K562 (cell line): Measurements from ENCODE around the gene ITPA. TPM values are rescaled to one million over a fixed set of nuclear protein-coding genes. Genes with fewer than 3 reads are reported as not detected.

Experiments used
- BDP1 ChIP-seq: IDR thresholded peaks from 3 replicates; pipeline ENCODE4 v1.6.1; 2011; ENCODE audit not compliant: insufficient read length, insufficient read depth
- GATAD2B ChIP-seq: fragments of 450-650 bp; IDR thresholded peaks from 2 replicates; pipeline ENCODE4 v1.6.1; 2017; ENCODE audit warnings: mild to moderate bottlenecking, borderline replicate concordance
- ILK ChIP-seq: fragments of 450-650 bp; IDR thresholded peaks from 2 replicates; pipeline ENCODE4 v1.6.1; 2016; ENCODE audit warnings: missing genetic modification characterization, low read depth, mild to moderate bottlenecking, missing compliant biosample characterization, moderate library complexity, borderline replicate concordance
- KDM4B ChIP-seq, 2 experiments: fragments of 450-650 bp in 1 of 2; sonication (generic) in 1 of 2; IDR thresholded peaks; 2 replicates each; pipeline ENCODE4 v1.6.1; 2016 to 2017; ENCODE audit warnings: borderline replicate concordance in 2 of 2, antibody characterized with exemption in 1 of 2, low read depth in 1 of 2, mild to moderate bottlenecking in 1 of 2
- MYC ChIP-seq, 2 experiments: fragments of 250-450 bp in 1 of 2; sonication (Bioruptor Pico) in 1 of 2; IDR thresholded peaks; 2 replicates each; pipeline versions ENCODE4 v1.5.1 to v1.6.1; 2012 to 2021; ENCODE audit warnings: low read depth in 2 of 2, borderline replicate concordance in 1 of 2, improper control_type of control experiment in 1 of 2, low read length in 1 of 2, mild to moderate bottlenecking in 1 of 2, moderate library complexity in 1 of 2
- NCOA2 ChIP-seq, 2 experiments: fragments of 450-650 bp; IDR thresholded peaks; 2 replicates each; pipeline ENCODE4 v1.6.1; 2018; ENCODE audit warnings: mild to moderate bottlenecking in 2 of 2, moderate library complexity in 1 of 2; ENCODE audit not compliant: partially characterized antibody in 2 of 2
- ZNF696 ChIP-seq: fragments of 250-450 bp; sonication (Bioruptor Pico); conservative IDR thresholded peaks from 2 replicates; pipeline ENCODE4 v1.4.0; 2020; ENCODE audit warnings: mild to moderate bottlenecking, moderate library complexity
- polyA plus RNA-seq, 8 experiments: library from polyadenylated mRNA; depleted of rRNA in 4 of 8; stranded (reverse) in 5 of 8; unstranded in 3 of 8; fragments of >200 nt; fragmentation: Nextera tagmentation in 2 of 8; fragmentation: Illumina TruSeq in 1 of 8; extraction: Ambion mirVana in 2 of 8; extraction: Trizol in 1 of 8; gene quantifications; 2 replicates each; pipeline versions ENCODE4 v1.2.1 to v1.2.3, GENCODE V29; 2011 to 2014; ENCODE audit warnings: inconsistent platforms in 1 of 8, missing spikeins in 1 of 8
- total RNA-seq, 7 experiments: library from RNA; depleted of rRNA in 6 of 7; stranded (reverse); fragments of >200 nt in 6 of 7; fragmentation: Illumina TruSeq in 2 of 7; extraction: Trizol in 2 of 7; gene quantifications; 2 replicates each; pipeline versions ENCODE4 v1.2.1 to v1.2.3, GENCODE V29; 2011 to 2021; ENCODE audit warnings: low replicate concordance in 1 of 7
- TF ChIP-seq, protein P1 (sequence below): sonication (generic); formaldehyde crosslinking; IDR thresholded peaks from 2 replicates; pipeline ENCODE4 v1.8.0; 2023; ENCODE audit warnings: missing genetic modification reagents, mild to moderate bottlenecking, borderline replicate concordance
- TF ChIP-seq, protein P2 (sequence below): fragments of 450-650 bp; formaldehyde crosslinking; IDR thresholded peaks from 2 replicates; pipeline ENCODE4 v1.4.0; 2020; ENCODE audit warnings: mild to moderate bottlenecking
- TF ChIP-seq, protein P3 (sequence below): fragments of 250-450 bp; sonication (Bioruptor Pico); IDR thresholded peaks from 2 replicates; pipeline ENCODE4 v1.5.0; 2020; ENCODE audit warnings: mild to moderate bottlenecking, borderline replicate concordance
- TF ChIP-seq, protein P4 (sequence below): fragments of 150-350 bp; conservative IDR thresholded peaks from 2 replicates; pipeline ENCODE4 v1.6.1; 2014; ENCODE audit warnings: low read length
- TF ChIP-seq, protein P5 (sequence below): fragments of 250-450 bp; sonication (Bioruptor Pico); IDR thresholded peaks from 2 replicates; pipeline ENCODE4 v1.4.0; 2020; ENCODE audit warnings: mild to moderate bottlenecking

Gene ITPA
- total and polyA plus RNA-seq, 9 of the 15 experiments (the other 6 are each of a cell fraction or from before 2014, with no cell fraction given): 5.0 to 79.7 (median 36.7) TPM

DNA sequence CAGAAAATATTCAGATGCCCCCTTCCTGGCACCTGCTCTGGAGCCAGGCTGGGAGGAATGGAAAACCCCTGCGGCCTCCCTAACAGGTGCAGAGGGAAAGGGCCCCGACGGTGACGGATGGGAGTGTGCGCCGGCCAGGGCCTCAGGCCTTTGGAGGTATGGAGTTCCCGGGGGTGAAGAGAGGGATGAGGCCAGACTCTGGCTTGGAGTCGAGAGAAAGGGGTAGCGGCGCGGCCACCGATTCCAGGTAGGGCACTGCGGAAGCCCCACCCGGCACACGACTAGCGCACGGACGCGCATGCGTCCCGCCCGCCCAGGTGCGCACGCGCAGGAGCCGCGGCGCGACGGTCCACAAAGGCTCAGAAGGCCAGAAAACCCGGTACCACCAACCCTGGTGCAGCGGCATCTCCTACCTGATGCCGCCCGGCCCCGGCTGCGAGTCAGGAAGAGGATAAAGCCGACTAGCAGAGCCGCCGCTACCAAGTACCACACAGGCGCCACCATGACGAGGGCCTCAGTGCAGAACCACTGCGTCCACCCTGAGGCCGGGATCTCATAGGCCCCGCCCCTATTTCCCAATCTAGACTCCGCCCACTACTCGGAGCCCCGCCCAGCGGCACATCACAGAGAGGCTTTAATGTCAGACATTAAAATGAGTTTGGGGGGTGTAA, 5.0 kb upstream of the ITPA start, which contains the start of gene DDRGK1 (continued):
- TF ChIP-seq, protein P1, sequence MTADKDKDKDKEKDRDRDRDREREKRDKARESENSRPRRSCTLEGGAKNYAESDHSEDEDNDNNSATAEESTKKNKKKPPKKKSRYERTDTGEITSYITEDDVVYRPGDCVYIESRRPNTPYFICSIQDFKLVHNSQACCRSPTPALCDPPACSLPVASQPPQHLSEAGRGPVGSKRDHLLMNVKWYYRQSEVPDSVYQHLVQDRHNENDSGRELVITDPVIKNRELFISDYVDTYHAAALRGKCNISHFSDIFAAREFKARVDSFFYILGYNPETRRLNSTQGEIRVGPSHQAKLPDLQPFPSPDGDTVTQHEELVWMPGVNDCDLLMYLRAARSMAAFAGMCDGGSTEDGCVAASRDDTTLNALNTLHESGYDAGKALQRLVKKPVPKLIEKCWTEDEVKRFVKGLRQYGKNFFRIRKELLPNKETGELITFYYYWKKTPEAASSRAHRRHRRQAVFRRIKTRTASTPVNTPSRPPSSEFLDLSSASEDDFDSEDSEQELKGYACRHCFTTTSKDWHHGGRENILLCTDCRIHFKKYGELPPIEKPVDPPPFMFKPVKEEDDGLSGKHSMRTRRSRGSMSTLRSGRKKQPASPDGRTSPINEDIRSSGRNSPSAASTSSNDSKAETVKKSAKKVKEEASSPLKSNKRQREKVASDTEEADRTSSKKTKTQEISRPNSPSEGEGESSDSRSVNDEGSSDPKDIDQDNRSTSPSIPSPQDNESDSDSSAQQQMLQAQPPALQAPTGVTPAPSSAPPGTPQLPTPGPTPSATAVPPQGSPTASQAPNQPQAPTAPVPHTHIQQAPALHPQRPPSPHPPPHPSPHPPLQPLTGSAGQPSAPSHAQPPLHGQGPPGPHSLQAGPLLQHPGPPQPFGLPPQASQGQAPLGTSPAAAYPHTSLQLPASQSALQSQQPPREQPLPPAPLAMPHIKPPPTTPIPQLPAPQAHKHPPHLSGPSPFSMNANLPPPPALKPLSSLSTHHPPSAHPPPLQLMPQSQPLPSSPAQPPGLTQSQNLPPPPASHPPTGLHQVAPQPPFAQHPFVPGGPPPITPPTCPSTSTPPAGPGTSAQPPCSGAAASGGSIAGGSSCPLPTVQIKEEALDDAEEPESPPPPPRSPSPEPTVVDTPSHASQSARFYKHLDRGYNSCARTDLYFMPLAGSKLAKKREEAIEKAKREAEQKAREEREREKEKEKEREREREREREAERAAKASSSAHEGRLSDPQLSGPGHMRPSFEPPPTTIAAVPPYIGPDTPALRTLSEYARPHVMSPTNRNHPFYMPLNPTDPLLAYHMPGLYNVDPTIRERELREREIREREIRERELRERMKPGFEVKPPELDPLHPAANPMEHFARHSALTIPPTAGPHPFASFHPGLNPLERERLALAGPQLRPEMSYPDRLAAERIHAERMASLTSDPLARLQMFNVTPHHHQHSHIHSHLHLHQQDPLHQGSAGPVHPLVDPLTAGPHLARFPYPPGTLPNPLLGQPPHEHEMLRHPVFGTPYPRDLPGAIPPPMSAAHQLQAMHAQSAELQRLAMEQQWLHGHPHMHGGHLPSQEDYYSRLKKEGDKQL: no peak
- TF ChIP-seq, protein P2, sequence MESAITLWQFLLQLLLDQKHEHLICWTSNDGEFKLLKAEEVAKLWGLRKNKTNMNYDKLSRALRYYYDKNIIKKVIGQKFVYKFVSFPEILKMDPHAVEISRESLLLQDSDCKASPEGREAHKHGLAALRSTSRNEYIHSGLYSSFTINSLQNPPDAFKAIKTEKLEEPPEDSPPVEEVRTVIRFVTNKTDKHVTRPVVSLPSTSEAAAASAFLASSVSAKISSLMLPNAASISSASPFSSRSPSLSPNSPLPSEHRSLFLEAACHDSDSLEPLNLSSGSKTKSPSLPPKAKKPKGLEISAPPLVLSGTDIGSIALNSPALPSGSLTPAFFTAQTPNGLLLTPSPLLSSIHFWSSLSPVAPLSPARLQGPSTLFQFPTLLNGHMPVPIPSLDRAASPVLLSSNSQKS: no peak
- TF ChIP-seq BDP1 (no peak), NCOA2 (IDR thresholded peaks at IDR 0.05; ENCODE audit: partially characterized antibody in 2 of 2) (no peak), MYC (IDR thresholded peaks at IDR 0.05; ENCODE audit: low read depth, low read length) (no peak), MYC (CRISPR knock-in tag; IDR thresholded peaks at IDR 0.05; ENCODE audit: borderline replicate concordance, low read depth) (peak; percentile 67; the same call in 1 of the 2 replicates), ILK (no peak), ZNF696 (CRISPR knock-in tag) (no peak), KDM4B (IDR thresholded peaks at IDR 0.05; ENCODE audit: borderline replicate concordance in 2 of 2, low read depth in 1 of 2) (no peak), GATAD2B (no peak)
- TF ChIP-seq, protein P3, sequence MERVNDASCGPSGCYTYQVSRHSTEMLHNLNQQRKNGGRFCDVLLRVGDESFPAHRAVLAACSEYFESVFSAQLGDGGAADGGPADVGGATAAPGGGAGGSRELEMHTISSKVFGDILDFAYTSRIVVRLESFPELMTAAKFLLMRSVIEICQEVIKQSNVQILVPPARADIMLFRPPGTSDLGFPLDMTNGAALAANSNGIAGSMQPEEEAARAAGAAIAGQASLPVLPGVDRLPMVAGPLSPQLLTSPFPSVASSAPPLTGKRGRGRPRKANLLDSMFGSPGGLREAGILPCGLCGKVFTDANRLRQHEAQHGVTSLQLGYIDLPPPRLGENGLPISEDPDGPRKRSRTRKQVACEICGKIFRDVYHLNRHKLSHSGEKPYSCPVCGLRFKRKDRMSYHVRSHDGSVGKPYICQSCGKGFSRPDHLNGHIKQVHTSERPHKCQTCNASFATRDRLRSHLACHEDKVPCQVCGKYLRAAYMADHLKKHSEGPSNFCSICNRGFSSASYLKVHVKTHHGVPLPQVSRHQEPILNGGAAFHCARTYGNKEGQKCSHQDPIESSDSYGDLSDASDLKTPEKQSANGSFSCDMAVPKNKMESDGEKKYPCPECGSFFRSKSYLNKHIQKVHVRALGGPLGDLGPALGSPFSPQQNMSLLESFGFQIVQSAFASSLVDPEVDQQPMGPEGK (CRISPR knock-in tag): no peak
- TF ChIP-seq, protein P4, sequence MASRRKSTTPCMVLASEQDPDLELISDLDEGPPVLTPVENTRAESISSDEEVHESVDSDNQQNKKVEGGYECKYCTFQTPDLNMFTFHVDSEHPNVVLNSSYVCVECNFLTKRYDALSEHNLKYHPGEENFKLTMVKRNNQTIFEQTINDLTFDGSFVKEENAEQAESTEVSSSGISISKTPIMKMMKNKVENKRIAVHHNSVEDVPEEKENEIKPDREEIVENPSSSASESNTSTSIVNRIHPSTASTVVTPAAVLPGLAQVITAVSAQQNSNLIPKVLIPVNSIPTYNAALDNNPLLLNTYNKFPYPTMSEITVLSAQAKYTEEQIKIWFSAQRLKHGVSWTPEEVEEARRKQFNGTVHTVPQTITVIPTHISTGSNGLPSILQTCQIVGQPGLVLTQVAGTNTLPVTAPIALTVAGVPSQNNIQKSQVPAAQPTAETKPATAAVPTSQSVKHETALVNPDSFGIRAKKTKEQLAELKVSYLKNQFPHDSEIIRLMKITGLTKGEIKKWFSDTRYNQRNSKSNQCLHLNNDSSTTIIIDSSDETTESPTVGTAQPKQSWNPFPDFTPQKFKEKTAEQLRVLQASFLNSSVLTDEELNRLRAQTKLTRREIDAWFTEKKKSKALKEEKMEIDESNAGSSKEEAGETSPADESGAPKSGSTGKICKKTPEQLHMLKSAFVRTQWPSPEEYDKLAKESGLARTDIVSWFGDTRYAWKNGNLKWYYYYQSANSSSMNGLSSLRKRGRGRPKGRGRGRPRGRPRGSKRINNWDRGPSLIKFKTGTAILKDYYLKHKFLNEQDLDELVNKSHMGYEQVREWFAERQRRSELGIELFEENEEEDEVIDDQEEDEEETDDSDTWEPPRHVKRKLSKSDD: no peak
- TF ChIP-seq, protein P5, sequence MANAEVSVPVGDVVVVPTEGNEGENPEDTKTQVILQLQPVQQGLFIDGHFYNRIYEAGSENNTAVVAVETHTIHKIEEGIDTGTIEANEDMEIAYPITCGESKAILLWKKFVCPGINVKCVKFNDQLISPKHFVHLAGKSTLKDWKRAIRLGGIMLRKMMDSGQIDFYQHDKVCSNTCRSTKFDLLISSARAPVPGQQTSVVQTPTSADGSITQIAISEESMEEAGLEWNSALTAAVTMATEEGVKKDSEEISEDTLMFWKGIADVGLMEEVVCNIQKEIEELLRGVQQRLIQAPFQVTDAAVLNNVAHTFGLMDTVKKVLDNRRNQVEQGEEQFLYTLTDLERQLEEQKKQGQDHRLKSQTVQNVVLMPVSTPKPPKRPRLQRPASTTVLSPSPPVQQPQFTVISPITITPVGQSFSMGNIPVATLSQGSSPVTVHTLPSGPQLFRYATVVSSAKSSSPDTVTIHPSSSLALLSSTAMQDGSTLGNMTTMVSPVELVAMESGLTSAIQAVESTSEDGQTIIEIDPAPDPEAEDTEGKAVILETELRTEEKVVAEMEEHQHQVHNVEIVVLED (CRISPR knock-in tag): no peak
